ENCODE results near the gene VOPP1.

VOPP1 gene

GRCh38 chr7:55555160-55555559 is 17.1 kb downstream of the VOPP1 start:
- in situ Hi-C loops (cut with HindIII; ENCODE audit: low sequenced_read_pairs) = loop anchor here (5.0 to 25.0 kb wide), 2 partner anchors 43 to 743 kb away; no protein-coding TSS in a partner anchor
- DNase-seq (ENCODE audit: low read depth) = no peak
- TF ChIP-seq CTCF (IDR thresholded peaks at IDR 0.05; ENCODE audit: low read depth, low read length, missing control alignments) = no peak
- no peak overlapping the region for H3K4me3 ChIP-seq (ENCODE audit: low read depth, low read length)

- H3K4me3 ChIP-seq (ENCODE audit: low read depth, low read length) = no peak overlapping the region
- DNase-seq (ENCODE audit: low read depth) = no peak
- no peak for TF ChIP-seq CTCF (IDR thresholded peaks at IDR 0.05; ENCODE audit: low read depth, low read length, missing control alignments)
- in situ Hi-C loops (cut with HindIII; ENCODE audit: low sequenced_read_pairs) = loop anchor here (25.0 kb wide), 1 partner anchor 742 kb away; no protein-coding TSS in a partner anchor
These were observed 18.3 kb downstream of the VOPP1 start for GRCh38 chr7:55554038-55554437.

- no peak for DNase-seq (ENCODE audit: low read depth)
- TF ChIP-seq CTCF (IDR thresholded peaks at IDR 0.05; ENCODE audit: low read depth, low read length, missing control alignments) = no peak
- no peak overlapping the region for H3K4me3 ChIP-seq (ENCODE audit: low read depth, low read length)
- in situ Hi-C loops (cut with HindIII; ENCODE audit: low sequenced_read_pairs) = loop anchor here (25.0 kb wide), 1 partner anchor 741 kb away; no protein-coding TSS in a partner anchor
These were observed 19.3 kb downstream of the VOPP1 start for GRCh38 chr7:55553024-55553345.

- DNase-seq (ENCODE audit: low read depth) = peak; percentile 82
- in situ Hi-C loops (cut with HindIII; ENCODE audit: low sequenced_read_pairs) = loop anchor here (25.0 kb wide), 1 partner anchor 740 kb away; no protein-coding TSS in a partner anchor
- TF ChIP-seq CTCF (IDR thresholded peaks at IDR 0.05; ENCODE audit: low read depth, low read length, missing control alignments) = no peak
- no peak overlapping the region for H3K4me3 ChIP-seq (ENCODE audit: low read depth, low read length)
These were observed 19.8 kb downstream of the VOPP1 start for GRCh38 chr7:55552320-55553023.

- no peak overlapping the region for H3K4me3 ChIP-seq (ENCODE audit: low read depth, low read length)
- no peak for DNase-seq (ENCODE audit: low read depth)
- in situ Hi-C loops (cut with HindIII; ENCODE audit: low sequenced_read_pairs) = loop anchor here (25.0 kb wide), 1 partner anchor 739 kb away; no protein-coding TSS in a partner anchor
- no peak for TF ChIP-seq CTCF (IDR thresholded peaks at IDR 0.05; ENCODE audit: low read depth, low read length, missing control alignments)
These were observed 21.3 kb downstream of the VOPP1 start for GRCh38 chr7:55550841-55551537.

- no peak overlapping the region for H3K4me3 ChIP-seq (ENCODE audit: low read depth, low read length)
- TF ChIP-seq CTCF (IDR thresholded peaks at IDR 0.05; ENCODE audit: low read depth, low read length, missing control alignments) = no peak
- DNase-seq (ENCODE audit: low read depth) = no peak
- in situ Hi-C loops (cut with HindIII; ENCODE audit: low sequenced_read_pairs) = loop anchor here (25.0 kb wide), 1 partner anchor 738 kb away; no protein-coding TSS in a partner anchor
These were observed 22.2 kb downstream of the VOPP1 start for GRCh38 chr7:55550010-55550663.
